ENCODE results near the gene ARHGAP6. TPM values are rescaled to one million over a fixed set of nuclear protein-coding genes. Genes with fewer than 3 reads are reported as not detected.

Gene ARHGAP6
- total RNA-seq, 1 experiment from 2014 or later, result 0.07 TPM

GRCh38 chrX:11193035-11193469 lies 472.7 kb downstream of the ARHGAP6 start:
- no peak for TF ChIP-seq CTCF (conservative IDR thresholded peaks at IDR 0.05)
- Histone ChIP-seq H3K4me1 (ENCODE audit: insufficient read depth, low read length) (no peaks in the 10 kb centered on the region), H3K27ac (ENCODE audit: insufficient read length, low read depth, low read length) (no peak overlapping the region), H2BK12ac (ENCODE audit: insufficient read length, low read depth, low read length) (no peak overlapping the region), H3K4me2 (ENCODE audit: insufficient read depth, insufficient read length, low read length) (no peak overlapping the region), H3K4ac (ENCODE audit: low read depth, low read length) (no peak overlapping the region), H4K91ac (ENCODE audit: insufficient read length, low read depth, low read length) (no peak overlapping the region), H3K9ac (ENCODE audit: extremely low read depth, insufficient read length, low read length) (no peak overlapping the region), H2BK5ac (ENCODE audit: insufficient read length, low read length) (no peak overlapping the region), H3K14ac (ENCODE audit: insufficient read depth, low read length) (no peak overlapping the region), H4K20me1 (ENCODE audit: control insufficient read depth, insufficient read depth, insufficient read length) (no peaks in the 10 kb centered on the region), H2BK20ac (ENCODE audit: low read depth, low read length, poor library complexity, severe bottlenecking) (no peak overlapping the region), H2BK15ac (ENCODE audit: low read depth, low read length) (no peak overlapping the region), H3K23me2 (ENCODE audit: insufficient read length, low read depth, low read length, poor library complexity, severe bottlenecking) (no peaks in the 10 kb centered on the region), H3T11ph (ENCODE audit: low read length) (no peak overlapping the region), H2AFZ (ENCODE audit: low read length) (no peak overlapping the region), H4K5ac (ENCODE audit: insufficient read length, low read depth, low read length) (no peak overlapping the region), H3K56ac (ENCODE audit: insufficient read length, low read depth, low read length) (no peak overlapping the region), H3K79me1 (ENCODE audit: insufficient read depth, low read depth, low read length, poor library complexity, severe bottlenecking) (no peaks in the 10 kb centered on the region), H3K79me2 (ENCODE audit: insufficient read depth, low read length) (no peaks in the 10 kb centered on the region), H3K18ac (ENCODE audit: insufficient read length, low read depth, low read length) (no peak overlapping the region), H2BK120ac (ENCODE audit: low read depth, low read length, poor library complexity, severe bottlenecking) (no peak overlapping the region), H3K23ac (ENCODE audit: insufficient read length, low read depth, low read length) (no peak overlapping the region), H3K9me3 (ENCODE audit: control insufficient read depth, low read depth, low read length) (no peaks in the 10 kb centered on the region), H4K8ac (replicated peaks; ENCODE audit: insufficient read length, low read depth, low read length) (no peak overlapping the region), H3K27me3 (ENCODE audit: insufficient read depth, low read length) (no peaks in the 10 kb centered on the region), H2AK5ac (ENCODE audit: insufficient read length, low read length) (no peak overlapping the region)
- peaks cover 0 to 2% (median 0%) of the 10 kb centered on the region in 3 experiments; a peak in 1 of 7 replicates for H3K36me3 Mint-ChIP-seq (ENCODE audit: insufficient read depth in 1 of 3, low read depth in 3 of 3)
- WGBS (ENCODE audit: extremely low coverage, insufficient read length, low lambda C conversion rate), result no CpG with 5 or more reads among the region's 5 CpGs
- H3K9me3 Mint-ChIP-seq, result peaks cover 44% of the 10 kb centered on the region in 2 experiments
- DNase-seq, result no peak
- no peaks in the 10 kb centered on the region for H3K4me1 Mint-ChIP-seq
- H3K27me3 Mint-ChIP-seq (ENCODE audit: low read depth), result no peaks in the 10 kb centered on the region
- H3K4me3 Mint-ChIP-seq, result no peak overlapping the region
- no peak overlapping the region for H3K27ac Mint-ChIP-seq

Measured in H9 (cell line).